Measurements from ENCODE around the gene DNAH12.

The DNAH12 gene

DNA sequence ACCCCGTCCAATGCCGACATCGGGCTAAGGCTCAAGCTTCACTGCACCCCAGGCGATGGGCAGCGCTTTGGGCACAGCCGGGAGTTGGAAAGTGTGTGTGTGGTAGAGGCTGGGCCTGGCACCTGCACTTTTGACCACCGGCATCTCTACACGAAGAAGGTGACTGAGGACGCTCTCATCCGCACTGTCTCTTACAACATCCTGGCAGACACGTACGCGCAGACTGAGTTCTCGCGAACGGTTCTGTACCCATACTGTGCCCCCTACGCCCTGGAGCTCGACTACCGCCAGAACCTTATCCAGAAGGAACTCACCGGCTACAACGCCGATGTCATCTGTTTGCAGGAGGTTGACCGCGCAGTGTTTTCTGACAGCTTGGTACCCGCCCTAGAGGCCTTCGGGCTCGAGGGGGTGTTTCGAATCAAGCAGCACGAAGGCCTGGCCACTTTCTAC, 13.0 kb upstream of the DNAH12 start:
- peak; percentile 9 for DNase-seq (ENCODE audit: low spot score)
- Histone ChIP-seq H2AFZ (ENCODE audit: low read length) (peak overlapping the region; percentile 92), H2BK120ac (ENCODE audit: low read depth, low read length) (no peak overlapping the region), H3K4me3 (ENCODE audit: low read length in 2 of 2) (peak overlapping the region; percentile 72 to 96), H3K18ac (ENCODE audit: low read length) (no peak overlapping the region), H3K9ac (ENCODE audit: low read depth, low read length, poor library complexity) (peak overlapping the region; percentile 99), H4K8ac (ENCODE audit: low read depth, low read length) (no peak overlapping the region), H3K14ac (ENCODE audit: low read length) (no peak overlapping the region), H3K9me3 (replicated peaks in 1 of 2; ENCODE audit: control insufficient read depth in 2 of 2, insufficient read depth in 1 of 2, low read depth in 1 of 2, low read length in 2 of 2) (no peaks in the 10 kb centered on the region), H3K27me3 (ENCODE audit: control insufficient read depth in 3 of 3, insufficient read depth in 3 of 3, low read depth in 1 of 3, low read length in 3 of 3) (no peaks in the 10 kb centered on the region), H2AK5ac (ENCODE audit: low read depth, low read length) (no peak overlapping the region), H3K4me2 (ENCODE audit: insufficient read depth, low read length, poor library complexity, severe bottlenecking) (peak overlapping the region; percentile 96), H2BK5ac (ENCODE audit: low read length) (peak overlapping the region; percentile 93), H2BK12ac (ENCODE audit: low read length) (no peak overlapping the region), H3K4me1 (ENCODE audit: control insufficient read depth in 2 of 2, insufficient read depth in 1 of 2, low read depth in 1 of 2, low read length in 2 of 2) (peaks cover 8% of the 10 kb centered on the region in 2 donors), H3K4ac (ENCODE audit: low read length) (no peak overlapping the region), H3K36me3 (replicated peaks in 1 of 2; ENCODE audit: control insufficient read depth in 2 of 2, insufficient read depth in 2 of 2, low read length in 2 of 2) (peaks cover 4 to 40% of the 10 kb centered on the region in 2 donors), H4K91ac (ENCODE audit: low read depth, low read length, poor library complexity) (no peak overlapping the region), H2BK15ac (ENCODE audit: low read length) (no peak overlapping the region), H3K23ac (ENCODE audit: low read depth, low read length, poor library complexity) (peak overlapping the region; percentile 93), H3K79me1 (ENCODE audit: low read depth, low read length) (peaks cover 8% of the 10 kb centered on the region), H3K27ac (replicated peaks; ENCODE audit: low read length) (no peak overlapping the region)
- WGBS, 2 donors (ENCODE audit: extremely low coverage in 2 of 2, insufficient read length in 2 of 2, insufficient replicate concordance in 1 of 2) = no CpG with 5 or more reads among the region's 29 CpGs

DNA sequence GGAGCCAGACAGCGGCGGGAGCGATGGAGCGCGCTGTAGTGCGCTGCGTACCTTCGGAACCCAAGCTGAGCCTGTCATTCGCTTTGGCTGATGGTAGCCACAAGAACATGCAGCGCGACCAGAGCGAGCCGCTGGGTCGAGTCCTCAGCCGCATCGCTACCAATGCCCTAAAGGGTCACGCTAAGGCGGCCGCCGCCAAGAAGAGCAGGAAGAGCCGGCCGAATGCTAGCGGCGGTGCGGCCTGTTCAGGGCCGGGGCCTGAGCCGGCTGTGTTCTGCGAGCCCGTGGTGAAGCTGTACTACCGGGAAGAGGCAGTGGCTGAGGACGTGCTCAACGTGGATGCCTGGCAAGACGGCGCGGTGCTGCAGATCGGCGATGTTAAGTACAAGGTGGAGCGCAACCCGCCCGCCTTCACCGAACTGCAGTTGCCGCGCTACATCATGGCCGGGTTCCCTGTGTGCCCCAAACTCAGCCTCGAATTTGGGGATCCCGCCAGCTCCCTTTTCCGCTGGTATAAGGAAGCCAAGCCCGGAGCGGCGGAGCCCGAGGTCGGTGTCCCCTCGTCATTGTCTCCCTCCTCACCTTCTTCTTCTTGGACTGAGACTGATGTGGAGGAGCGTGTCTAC, 12.4 kb upstream of the DNAH12 start:
- no peaks in the 10 kb centered on the region for H3K27me3 ChIP-seq (ENCODE audit: control insufficient read depth in 3 of 3, insufficient read depth in 3 of 3, low read depth in 1 of 3, low read length in 3 of 3)
- H3K4ac ChIP-seq (ENCODE audit: low read length) = no peak overlapping the region
- peak overlapping the region; percentile 92 for H2AFZ ChIP-seq (ENCODE audit: low read length)
- no peak overlapping the region for H4K8ac ChIP-seq (ENCODE audit: low read depth, low read length)
- WGBS, 2 donors (ENCODE audit: extremely low coverage in 2 of 2, insufficient read length in 2 of 2, insufficient replicate concordance in 1 of 2) = no CpG with 5 or more reads among the region's 54 CpGs
- peak overlapping the region; percentile 72 to 96 for H3K4me3 ChIP-seq (ENCODE audit: low read length in 2 of 2)
- H2BK120ac ChIP-seq (ENCODE audit: low read depth, low read length) = peak overlapping the region; percentile 61
- H4K91ac ChIP-seq (ENCODE audit: low read depth, low read length, poor library complexity) = no peak overlapping the region
- peak overlapping the region; percentile 93 for H3K23ac ChIP-seq (ENCODE audit: low read depth, low read length, poor library complexity)
- peak overlapping the region; percentile 64 for H3K27ac ChIP-seq (replicated peaks; ENCODE audit: low read length)
- peak overlapping the region; percentile 89 for H3K14ac ChIP-seq (ENCODE audit: low read length)
- H2BK15ac ChIP-seq (ENCODE audit: low read length) = peak overlapping the region; percentile 67
- peak overlapping the region; percentile 99 for H3K9ac ChIP-seq (ENCODE audit: low read depth, low read length, poor library complexity)
- DNase-seq (ENCODE audit: low spot score) = no peak
- peak overlapping the region; percentile 96 for H3K4me2 ChIP-seq (ENCODE audit: insufficient read depth, low read length, poor library complexity, severe bottlenecking)
- H3K9me3 ChIP-seq (replicated peaks in 1 of 2; ENCODE audit: control insufficient read depth in 2 of 2, insufficient read depth in 1 of 2, low read depth in 1 of 2, low read length in 2 of 2) = no peaks in the 10 kb centered on the region
- peaks cover 8% of the 10 kb centered on the region for H3K79me1 ChIP-seq (ENCODE audit: low read depth, low read length)
- H3K4me1 ChIP-seq (ENCODE audit: control insufficient read depth in 2 of 2, insufficient read depth in 1 of 2, low read depth in 1 of 2, low read length in 2 of 2) = peaks cover 8% of the 10 kb centered on the region in 2 donors
- H2AK5ac ChIP-seq (ENCODE audit: low read depth, low read length) = no peak overlapping the region
- peak overlapping the region; percentile 22 for H2BK12ac ChIP-seq (ENCODE audit: low read length)
- peak overlapping the region; percentile 93 for H2BK5ac ChIP-seq (ENCODE audit: low read length)
- H3K36me3 ChIP-seq (replicated peaks in 1 of 2; ENCODE audit: control insufficient read depth in 2 of 2, insufficient read depth in 2 of 2, low read length in 2 of 2) = peaks cover 4 to 35% of the 10 kb centered on the region in 2 donors
- H3K18ac ChIP-seq (ENCODE audit: low read length) = peak overlapping the region; percentile 93

DNA sequence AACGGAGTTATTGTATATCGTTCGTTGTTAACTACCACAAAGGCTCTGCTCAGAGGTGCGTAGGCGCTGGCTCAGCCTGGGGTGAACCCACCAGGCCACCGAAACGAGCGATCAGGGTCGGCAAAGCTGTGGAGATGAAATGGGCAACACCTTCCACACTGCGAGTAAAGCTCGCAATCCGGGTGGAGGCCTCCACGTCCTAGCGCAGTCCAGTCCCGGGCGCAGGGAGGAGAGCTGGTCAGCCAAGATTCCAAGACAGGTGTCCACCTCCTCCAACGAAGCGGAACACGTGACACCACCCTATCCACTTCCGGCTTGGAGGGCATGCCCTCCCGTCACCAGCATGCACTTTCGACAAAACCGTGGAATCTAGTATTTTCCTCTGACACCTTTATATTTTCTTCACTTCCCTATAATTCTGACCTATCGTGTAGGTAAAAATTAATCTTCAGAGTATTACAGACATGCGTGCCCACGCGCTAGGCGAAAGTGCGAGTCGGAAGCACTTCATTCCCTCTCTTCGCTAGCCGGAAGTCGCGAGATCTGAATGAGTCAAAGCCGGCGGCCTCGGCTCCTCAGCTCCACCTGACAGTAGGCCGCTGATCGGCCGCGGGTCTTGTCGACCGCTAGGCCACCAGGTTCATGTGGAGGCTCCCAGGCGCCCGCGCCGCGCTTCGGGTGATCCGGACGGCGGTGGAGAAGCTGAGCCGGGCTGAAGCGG, 11.8 kb upstream of the DNAH12 start, which contains the start of gene PDE12:
TSS of gene PDE12 (plus strand) at position 537 of the 721 bp plus-strand sequence. CDS start at position 643, 106 bp downstream.
- Histone ChIP-seq H4K91ac (ENCODE audit: low read depth, low read length, poor library complexity) (peak within 1 kb of the TSS; percentile 38), H2AK5ac (ENCODE audit: low read depth, low read length) (no peak within 1 kb of the TSS), H3K27me3 (ENCODE audit: control insufficient read depth in 3 of 3, insufficient read depth in 3 of 3, low read depth in 1 of 3, low read length in 3 of 3) (no peaks in the 10 kb centered on the region), H3K4ac (ENCODE audit: low read length) (no peak within 1 kb of the TSS), H2AFZ (ENCODE audit: low read length) (peak within 1 kb of the TSS; percentile 92), H2BK15ac (ENCODE audit: low read length) (peak within 1 kb of the TSS; percentile 67), H3K23ac (ENCODE audit: low read depth, low read length, poor library complexity) (peak within 1 kb of the TSS; percentile 93), H2BK120ac (ENCODE audit: low read depth, low read length) (peak within 1 kb of the TSS; percentile 61), H3K9ac (ENCODE audit: low read depth, low read length, poor library complexity) (peak within 1 kb of the TSS; percentile 99), H4K8ac (ENCODE audit: low read depth, low read length) (no peak within 1 kb of the TSS), H2BK5ac (ENCODE audit: low read length) (peak within 1 kb of the TSS; percentile 93), H3K9me3 (replicated peaks in 1 of 2; ENCODE audit: control insufficient read depth in 2 of 2, insufficient read depth in 1 of 2, low read depth in 1 of 2, low read length in 2 of 2) (no peaks in the 10 kb centered on the region), H3K36me3 (replicated peaks in 1 of 2; ENCODE audit: control insufficient read depth in 2 of 2, insufficient read depth in 2 of 2, low read length in 2 of 2) (peaks cover 4 to 28% of the 10 kb centered on the region in 2 donors), H3K14ac (ENCODE audit: low read length) (peak within 1 kb of the TSS; percentile 89), H3K4me3 (ENCODE audit: low read length in 2 of 2) (peak within 1 kb of the TSS; percentile 72 to 96), H3K79me1 (ENCODE audit: low read depth, low read length) (peaks cover 8% of the 10 kb centered on the region), H3K27ac (replicated peaks; ENCODE audit: low read length) (peak within 1 kb of the TSS; percentile 64), H2BK12ac (ENCODE audit: low read length) (peak within 1 kb of the TSS; percentile 22), H3K4me1 (ENCODE audit: control insufficient read depth in 2 of 2, insufficient read depth in 1 of 2, low read depth in 1 of 2, low read length in 2 of 2) (peaks cover 8% of the 10 kb centered on the region in 2 donors), H3K4me2 (ENCODE audit: insufficient read depth, low read length, poor library complexity, severe bottlenecking) (peak within 1 kb of the TSS; percentile 96), H3K18ac (ENCODE audit: low read length) (peak within 1 kb of the TSS; percentile 93)
- peak; percentile 75 for DNase-seq (ENCODE audit: low spot score)
- WGBS, 2 donors (ENCODE audit: extremely low coverage in 2 of 2, insufficient read length in 2 of 2, insufficient replicate concordance in 1 of 2) = no CpG with 5 or more reads among the region's 54 CpGs

DNA sequence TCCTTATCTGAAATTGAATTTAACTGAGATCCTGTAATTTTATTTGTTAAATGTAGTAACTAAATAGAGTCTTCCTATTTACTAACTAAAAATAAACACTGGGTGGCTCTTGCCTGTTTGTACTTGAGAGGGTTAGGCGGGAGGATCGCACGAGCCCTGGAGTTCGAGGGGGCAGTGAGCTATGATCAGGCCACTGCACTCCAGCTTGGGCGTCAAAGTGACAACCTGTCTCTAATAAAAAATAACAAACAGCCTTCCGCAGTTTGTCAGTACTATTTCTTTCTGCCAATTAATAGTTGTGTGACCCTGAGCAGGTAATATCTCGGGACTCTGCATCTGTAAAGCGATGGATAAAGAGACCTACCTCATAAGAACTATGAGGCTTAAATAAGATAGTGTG, 11.2 kb upstream of the DNAH12 start:
- Histone ChIP-seq H4K91ac (ENCODE audit: low read depth, low read length, poor library complexity) (no peak overlapping the region), H3K36me3 (replicated peaks in 1 of 2; ENCODE audit: control insufficient read depth in 2 of 2, insufficient read depth in 2 of 2, low read length in 2 of 2) (peaks cover 4 to 22% of the 10 kb centered on the region in 2 donors), H3K9me3 (replicated peaks in 1 of 2; ENCODE audit: control insufficient read depth in 2 of 2, insufficient read depth in 1 of 2, low read depth in 1 of 2, low read length in 2 of 2) (no peaks in the 10 kb centered on the region), H3K23ac (ENCODE audit: low read depth, low read length, poor library complexity) (no peak overlapping the region), H3K4ac (ENCODE audit: low read length) (no peak overlapping the region), H3K4me2 (ENCODE audit: insufficient read depth, low read length, poor library complexity, severe bottlenecking) (peak overlapping the region; percentile 96), H2BK120ac (ENCODE audit: low read depth, low read length) (no peak overlapping the region), H3K18ac (ENCODE audit: low read length) (no peak overlapping the region), H3K79me1 (ENCODE audit: low read depth, low read length) (peaks cover 8% of the 10 kb centered on the region), H4K8ac (ENCODE audit: low read depth, low read length) (no peak overlapping the region), H3K27ac (replicated peaks; ENCODE audit: low read length) (no peak overlapping the region), H3K14ac (ENCODE audit: low read length) (no peak overlapping the region), H3K27me3 (ENCODE audit: control insufficient read depth in 3 of 3, insufficient read depth in 3 of 3, low read depth in 1 of 3, low read length in 3 of 3) (no peaks in the 10 kb centered on the region), H3K4me3 (ENCODE audit: low read length in 2 of 2) (peak overlapping the region; percentile 72 to 79), H2BK12ac (ENCODE audit: low read length) (no peak overlapping the region), H2BK5ac (ENCODE audit: low read length) (no peak overlapping the region), H3K9ac (ENCODE audit: low read depth, low read length, poor library complexity) (no peak overlapping the region), H2BK15ac (ENCODE audit: low read length) (no peak overlapping the region), H3K4me1 (ENCODE audit: control insufficient read depth in 2 of 2, insufficient read depth in 1 of 2, low read depth in 1 of 2, low read length in 2 of 2) (peaks cover 8% of the 10 kb centered on the region in 2 donors), H2AFZ (ENCODE audit: low read length) (peak overlapping the region; percentile 92), H2AK5ac (ENCODE audit: low read depth, low read length) (no peak overlapping the region)
- no peak for DNase-seq (ENCODE audit: low spot score)
- no CpG with 5 or more reads among the region's 8 CpGs for WGBS, 2 donors (ENCODE audit: extremely low coverage in 2 of 2, insufficient read length in 2 of 2, insufficient replicate concordance in 1 of 2)

All from neuronal stem cell (in vitro differentiated cells).